Fibroblast of the aortic adventitia (primary cell): ENCODE measurements around the gene RANBP9. TPM values are rescaled to one million over a fixed set of nuclear protein-coding genes. Genes with fewer than 3 reads are reported as not detected.
A peak's percentile ranks its signal among the peaks of the same experiment; 100 is the strongest.

Experiments used
- DNase-seq: peaks from one replicate; pipeline ENCODE4 v3.0.0-alpha.2; 2010; ENCODE audit warnings: low read depth
- H3K4me3 ChIP-seq: 2 replicates; pipeline ENCODE4 v1.5.1; 2011; ENCODE audit warnings: low read depth, mild to moderate bottlenecking, control low read depth, low read length, moderate library complexity
- CTCF ChIP-seq: IDR thresholded peaks from 2 replicates; pipeline ENCODE4 v1.5.1; 2011; ENCODE audit warnings: mild to moderate bottlenecking, low read length, control low read depth, inconsistent platforms; ENCODE audit not compliant: insufficient read depth
- total RNA-seq: library from RNA; depleted of rRNA; stranded (reverse); fragments of >200 nt; gene quantifications from 2 replicates; pipeline ENCODE4 v1.2.3, GENCODE V29; 2012; ENCODE audit warnings: low replicate concordance

Gene RANBP9
- total RNA-seq, 1 donor: 35.5 TPM

GRCh38 chr6:13613029-13613594 lies 98.5 kb downstream of the RANBP9 start:
- H3K4me3 ChIP-seq: no peak overlapping the region

GRCh38 chr6:13611715-13612114 lies 99.9 kb downstream of the RANBP9 start:
- DNase-seq: no peak
- no peak for TF ChIP-seq CTCF
- H3K4me3 ChIP-seq: no peak overlapping the region

More at GRCh38 chr6:13613029-13613594, 98.5 kb downstream of the RANBP9 start:
- TF ChIP-seq CTCF: no peak
- DNase-seq: no peak

- H3K4me3 ChIP-seq: no peak overlapping the region
- DNase-seq: no peak
- TF ChIP-seq CTCF: no peak
Measured at GRCh38 chr6:13605634-13606033, 106.0 kb downstream of the RANBP9 start.

GRCh38 chr6:13604546-13605416 lies 106.9 kb downstream of the RANBP9 start:
- peak; percentile 40 for DNase-seq
- no peak for TF ChIP-seq CTCF
- H3K4me3 ChIP-seq: no peak overlapping the region

GRCh38 chr6:13604135-13604534 lies 107.5 kb downstream of the RANBP9 start:
- TF ChIP-seq CTCF: no peak
- no peak overlapping the region for H3K4me3 ChIP-seq
- no peak for DNase-seq

GRCh38 chr6:13600036-13600435 lies 111.6 kb downstream of the RANBP9 start:
- TF ChIP-seq CTCF: no peak
- no peak for DNase-seq
- H3K4me3 ChIP-seq: no peak overlapping the region
